ENCODE data around the gene SLC44A5.

Gene SLC44A5

GRCh38 chr1:75170981-75171380, 439.9 kb downstream of the SLC44A5 start:
- no peak for DNase-seq

GRCh38 chr1:75170011-75170410, 440.9 kb downstream of the SLC44A5 start:
- DNase-seq, result no peak

- DNase-seq, result no peak
These were observed 444.1 kb downstream of the SLC44A5 start for GRCh38 chr1:75166821-75167220.

- DNase-seq, result no peak
These were observed 445.6 kb downstream of the SLC44A5 start for GRCh38 chr1:75165264-75165663.

GRCh38 chr1:75159154-75159553, 451.8 kb downstream of the SLC44A5 start:
- no peak for DNase-seq
